ENCODE results near the gene PER3.
A peak's percentile ranks its signal among the peaks of the same experiment; 100 is the strongest.

PER3 gene
- total RNA-seq: 9.9 to 64.3 (median 41.2) reads per million in 18 experiments

DNA sequence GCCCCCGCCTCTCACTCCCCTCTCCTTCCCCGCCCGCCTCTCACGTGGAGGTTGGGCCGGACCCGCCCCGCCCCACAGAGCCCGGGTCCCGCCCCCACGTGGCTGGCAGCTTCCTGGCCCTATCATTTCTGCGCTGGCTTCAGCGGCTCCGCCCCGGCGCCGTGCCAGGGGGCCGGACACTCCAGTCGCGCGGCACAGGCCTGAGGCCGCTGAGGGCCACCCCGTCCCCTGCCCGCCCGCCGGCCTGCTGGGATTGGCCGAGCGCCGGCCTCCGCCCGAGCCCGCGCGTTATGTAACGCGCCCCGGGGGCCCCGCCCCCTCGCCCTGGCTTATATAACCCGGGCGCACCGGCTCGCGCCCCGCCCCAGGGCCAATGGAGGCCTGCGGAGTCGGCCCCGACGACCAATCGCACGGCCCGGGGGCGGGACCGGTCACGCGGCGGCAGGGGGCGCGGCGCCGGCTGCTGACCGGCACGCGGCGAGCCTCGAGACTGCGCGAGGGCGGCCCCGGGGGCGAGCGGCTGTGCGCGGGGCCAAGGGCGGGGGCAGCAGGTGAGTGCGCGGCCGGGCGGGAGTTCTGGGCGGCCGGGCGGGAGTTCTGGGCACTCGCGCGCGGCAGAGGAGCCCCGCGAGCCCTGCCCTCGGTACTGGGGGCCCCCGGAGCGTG, at the start of gene PER3:
Gene PER3 (plus strand): TSS at position 466 of the 666 bp plus-strand sequence. CDS start 587 bp downstream, outside the sequence.
- DNase-seq: peak; percentile 97 to 98

DNA sequence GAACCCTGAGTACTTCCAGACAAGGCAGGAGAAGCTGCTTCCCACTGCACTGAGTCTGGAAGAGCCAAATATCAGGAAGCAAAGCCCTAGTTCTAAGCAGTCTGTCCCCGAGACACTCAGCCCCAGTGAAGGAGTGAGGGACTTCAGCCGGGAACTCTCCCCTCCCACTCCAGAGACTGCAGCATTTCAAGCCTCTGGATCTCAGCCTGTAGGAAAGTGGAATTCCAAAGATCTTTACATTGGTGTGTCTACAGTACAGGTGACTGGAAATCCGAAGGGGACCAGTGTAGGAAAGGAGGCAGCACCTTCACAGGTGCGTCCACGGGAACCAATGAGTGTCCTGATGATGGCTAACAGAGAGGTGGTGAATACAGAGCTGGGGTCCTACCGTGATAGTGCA, 46.0 kb upstream of the PER3 start:
- no peak for DNase-seq

DNA sequence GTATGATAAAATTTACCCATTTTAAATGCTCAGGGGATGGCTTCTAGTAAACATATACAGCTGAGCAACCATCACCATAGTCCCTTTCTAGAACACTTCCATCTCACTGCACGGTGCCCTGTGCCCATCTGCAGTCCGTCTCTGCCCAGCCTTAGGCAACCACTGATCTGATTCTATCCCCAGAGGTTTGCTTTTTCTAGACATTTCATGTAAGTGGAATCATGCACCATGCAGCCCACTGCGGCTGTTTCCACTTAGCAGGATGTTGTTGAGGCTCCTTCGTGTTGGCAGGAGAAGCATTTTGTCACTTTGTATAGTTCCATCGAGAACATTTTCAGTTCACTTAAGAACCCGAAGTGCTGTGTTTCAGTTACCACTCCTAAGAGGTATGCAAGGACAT, 40.7 kb upstream of the PER3 start:
- no peak for DNase-seq

DNA sequence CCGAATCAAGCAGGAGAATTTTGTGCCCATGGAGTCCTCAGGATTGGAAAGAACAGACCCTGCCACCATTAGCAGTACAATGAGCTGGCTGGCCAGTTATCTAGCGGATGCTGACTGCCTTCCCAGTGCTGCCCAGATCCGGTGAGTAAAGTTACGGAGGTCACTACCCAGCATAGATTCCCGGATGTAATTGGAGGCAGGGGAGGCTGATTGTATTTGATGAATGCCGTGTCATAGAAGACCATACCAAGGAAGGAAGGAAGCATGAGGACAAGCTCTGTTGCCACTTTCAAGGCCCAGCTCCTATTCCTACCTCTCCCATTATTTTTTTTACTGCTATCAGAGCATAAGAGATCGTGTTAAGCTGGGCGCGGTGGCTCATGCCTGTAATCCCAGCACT, 39.2 kb upstream of the PER3 start:
- no peak for DNase-seq

DNA sequence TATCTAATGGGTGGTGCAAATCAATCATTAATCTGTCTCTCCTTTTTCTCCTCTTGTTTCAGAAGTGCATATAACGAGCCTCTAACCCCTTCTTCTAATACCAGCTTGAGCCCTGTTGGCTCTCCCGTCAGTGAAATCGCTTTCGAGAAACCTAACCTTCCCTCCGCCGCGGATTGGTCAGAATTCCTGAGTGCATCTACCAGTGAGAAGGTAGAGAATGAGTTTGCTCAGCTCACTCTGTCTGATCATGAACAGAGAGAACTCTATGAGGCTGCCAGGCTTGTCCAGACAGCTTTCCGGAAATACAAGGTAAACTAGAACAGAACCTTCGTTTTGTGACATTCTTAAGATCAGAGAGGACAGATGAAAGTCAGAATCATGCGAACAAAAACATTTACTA, 38.3 kb upstream of the PER3 start:
- DNase-seq: no peak

DNA sequence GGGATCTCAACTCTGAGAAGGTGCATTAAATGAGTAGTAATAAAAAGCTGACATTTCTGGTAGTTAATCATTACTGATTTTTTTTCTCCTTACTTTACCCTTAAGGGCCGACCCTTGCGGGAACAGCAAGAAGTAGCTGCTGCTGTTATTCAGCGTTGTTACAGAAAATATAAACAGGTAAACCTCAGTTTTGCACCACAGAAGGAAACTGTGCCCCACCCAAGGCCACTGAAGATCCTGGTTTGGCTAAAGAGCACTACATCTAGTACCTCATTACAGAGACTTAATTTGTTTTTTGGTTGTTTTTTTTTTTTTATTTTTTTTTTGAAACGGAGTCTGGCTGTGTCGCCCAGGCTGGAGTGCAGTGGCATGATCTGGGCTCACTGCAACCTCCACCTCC, 36.5 kb upstream of the PER3 start:
- no peak for DNase-seq

DNA sequence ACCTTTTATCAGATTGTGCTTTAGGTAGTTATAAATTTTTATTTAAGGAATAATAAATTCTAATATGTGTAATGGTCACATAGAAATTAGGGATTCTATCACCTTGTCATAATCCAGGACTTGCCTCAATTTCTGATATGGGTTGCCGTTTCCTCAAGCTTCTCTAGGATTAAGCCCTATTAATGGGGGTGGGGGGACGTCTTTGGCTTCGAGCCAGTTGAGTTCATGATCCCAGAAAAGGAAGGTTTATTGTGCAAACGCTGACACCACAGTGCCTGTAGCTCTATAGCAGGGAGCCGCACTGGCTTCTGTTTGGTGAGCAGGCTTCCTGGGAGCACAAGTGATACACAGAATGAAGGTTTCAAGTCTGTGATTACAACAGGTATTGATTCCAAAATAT, 35.0 kb upstream of the PER3 start:
- DNase-seq: no peak

DNA sequence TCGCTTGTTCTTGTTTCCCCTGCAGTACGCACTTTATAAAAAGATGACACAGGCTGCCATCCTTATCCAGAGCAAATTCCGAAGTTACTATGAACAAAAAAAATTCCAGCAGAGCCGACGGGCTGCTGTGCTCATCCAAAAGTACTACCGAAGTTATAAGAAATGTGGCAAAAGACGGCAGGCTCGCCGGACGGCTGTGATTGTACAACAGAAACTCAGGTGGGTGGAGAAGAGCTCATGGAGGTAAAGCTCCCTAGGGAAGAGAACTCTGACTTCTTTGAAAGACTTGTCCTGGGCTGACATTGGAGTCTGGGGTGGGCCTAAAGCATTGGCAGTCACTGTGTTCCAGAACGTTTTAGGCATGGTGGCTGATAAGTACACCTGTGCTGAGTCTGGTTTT, 32.9 kb upstream of the PER3 start:
- no peak for DNase-seq

DNA sequence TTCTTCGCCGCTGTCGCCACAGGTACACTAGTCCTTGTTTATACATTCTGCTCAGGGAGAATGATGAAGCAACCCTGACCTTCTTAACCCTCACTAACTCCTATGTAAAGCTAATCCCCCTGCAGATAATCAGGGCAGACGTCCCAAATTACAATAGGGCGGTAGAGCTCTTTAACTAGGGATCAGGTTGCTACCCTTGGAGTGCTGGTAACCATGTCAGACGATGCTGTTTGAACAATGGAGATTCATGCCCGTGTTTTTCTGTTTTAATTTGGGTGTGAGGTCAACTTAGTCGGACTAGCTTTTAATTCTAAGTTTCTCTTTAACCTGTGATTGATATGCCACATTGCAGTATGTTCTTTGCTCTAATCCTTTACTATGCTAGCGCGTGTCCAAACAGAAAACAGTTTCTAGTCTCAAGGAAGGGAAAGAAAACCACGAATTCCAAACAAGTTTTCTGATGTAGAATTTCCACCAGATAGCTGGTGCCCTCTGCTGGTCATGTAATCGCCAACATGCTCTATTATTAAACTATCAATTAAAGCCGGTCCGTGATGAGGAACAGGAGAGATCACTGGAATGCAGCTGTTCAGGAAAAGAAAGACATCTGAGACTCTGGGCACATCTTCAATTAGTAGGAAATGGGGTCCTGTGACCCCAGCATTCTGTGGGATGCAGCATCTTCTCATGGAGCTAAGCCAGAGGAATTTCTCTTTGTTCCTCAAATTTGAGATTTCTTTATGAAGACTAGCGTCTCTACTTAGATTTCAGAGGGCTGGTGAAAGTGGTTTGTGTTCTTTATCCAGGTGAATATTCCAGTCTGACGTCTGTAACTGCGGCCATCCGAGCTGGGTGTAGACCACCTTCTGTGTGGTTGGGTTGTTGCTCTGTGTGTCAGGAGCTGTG, 31.3 kb upstream of the PER3 start:
- DNase-seq: peak; percentile 57

DNA sequence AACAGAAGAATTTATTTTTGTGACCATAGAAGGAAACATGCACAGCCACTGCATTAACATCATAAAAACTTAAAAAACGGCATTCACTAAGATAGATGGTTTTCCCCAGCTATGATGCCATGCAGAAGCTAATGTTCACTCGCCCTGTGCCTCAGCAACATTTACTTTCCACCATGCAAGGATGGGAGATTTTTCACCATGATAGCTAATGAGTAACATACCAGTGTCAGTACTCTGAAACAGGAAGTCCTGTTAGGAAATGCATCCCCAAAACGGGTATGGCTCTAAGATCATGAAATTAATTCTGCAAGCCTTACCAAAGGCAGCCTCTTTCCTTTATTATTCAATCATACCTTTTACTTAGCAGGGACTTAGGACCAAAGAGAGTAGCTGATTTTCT, 30.4 kb upstream of the PER3 start:
- peak; percentile 54 to 63 for DNase-seq

DNA sequence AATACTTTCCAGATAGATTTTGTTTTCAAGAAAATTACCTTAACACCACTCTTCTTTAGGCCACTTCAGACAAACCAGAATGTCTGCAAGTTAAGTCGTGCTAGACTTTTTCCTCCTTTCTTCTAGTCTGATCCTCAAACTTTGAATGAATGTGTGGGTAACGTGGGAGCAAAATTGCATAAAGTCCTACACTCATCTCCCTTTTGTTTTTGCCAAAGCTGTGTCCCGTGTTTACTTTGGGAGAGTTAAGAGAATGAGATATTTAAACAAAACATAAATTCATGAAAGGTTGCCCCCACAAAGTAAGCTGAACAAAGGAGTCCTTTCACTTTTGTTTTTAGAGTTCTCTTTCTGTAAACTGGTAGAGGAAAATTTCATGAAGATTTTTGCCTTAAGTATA, 29.9 kb upstream of the PER3 start:
- no peak for DNase-seq

DNA sequence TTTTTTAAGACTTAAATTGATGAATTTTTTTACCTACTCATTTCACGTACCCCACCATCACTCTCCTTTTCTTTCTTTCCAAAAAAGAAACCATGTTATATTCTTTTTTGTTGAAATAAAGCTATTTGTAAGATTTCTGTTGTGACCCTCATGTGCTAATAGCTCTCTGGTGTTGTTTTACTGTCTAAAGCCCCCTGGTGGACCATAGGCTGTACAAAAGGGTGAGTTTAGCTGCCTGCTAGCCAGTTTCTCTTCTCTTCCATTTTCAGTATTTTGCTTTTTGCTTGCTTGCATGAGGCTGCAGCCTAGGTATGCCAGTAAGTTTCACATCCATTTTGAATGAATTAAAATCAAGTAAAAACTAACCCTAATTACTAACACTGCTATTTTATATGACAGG, 28.6 kb upstream of the PER3 start:
- no peak for DNase-seq

DNA sequence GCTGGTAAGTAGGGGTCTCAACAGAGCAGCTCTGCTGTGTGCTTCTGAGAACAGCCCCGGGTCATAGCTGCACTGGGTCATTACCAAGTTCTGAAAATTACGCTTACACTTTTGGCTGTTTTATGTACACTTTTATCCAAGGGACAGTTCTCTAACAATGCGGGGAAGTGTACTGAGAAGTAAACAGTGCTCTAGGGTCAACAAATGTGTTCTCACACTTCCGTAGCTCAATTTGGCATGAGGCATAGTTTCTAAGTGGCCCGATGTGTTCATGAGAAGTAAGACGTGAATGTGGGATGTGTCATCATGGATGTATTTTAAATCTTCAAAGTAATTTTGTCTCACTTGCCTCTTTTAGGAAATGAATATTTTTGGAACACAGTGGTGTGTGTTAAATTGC, 23.8 kb upstream of the PER3 start:
- DNase-seq: no peak

DNA sequence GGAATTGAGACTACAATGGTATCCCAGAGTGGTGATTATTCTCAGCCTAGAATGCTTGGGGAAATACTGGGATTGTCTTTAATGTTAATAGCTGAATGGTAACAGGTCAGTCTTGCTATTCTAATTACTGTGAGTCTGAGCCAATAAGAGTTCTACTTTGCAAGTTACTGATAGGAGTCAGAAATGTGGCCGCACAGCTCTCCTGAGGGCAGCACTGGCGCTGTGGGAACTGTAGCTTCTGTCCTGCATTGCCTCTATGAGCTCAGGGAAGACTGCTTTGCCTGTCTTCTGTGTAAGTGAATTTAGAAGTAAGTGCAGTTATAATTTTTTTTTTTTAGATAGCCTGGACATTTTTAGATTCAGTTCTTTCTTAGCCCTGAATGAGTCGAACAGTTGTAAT, 23.0 kb upstream of the PER3 start:
- no peak for DNase-seq

DNA sequence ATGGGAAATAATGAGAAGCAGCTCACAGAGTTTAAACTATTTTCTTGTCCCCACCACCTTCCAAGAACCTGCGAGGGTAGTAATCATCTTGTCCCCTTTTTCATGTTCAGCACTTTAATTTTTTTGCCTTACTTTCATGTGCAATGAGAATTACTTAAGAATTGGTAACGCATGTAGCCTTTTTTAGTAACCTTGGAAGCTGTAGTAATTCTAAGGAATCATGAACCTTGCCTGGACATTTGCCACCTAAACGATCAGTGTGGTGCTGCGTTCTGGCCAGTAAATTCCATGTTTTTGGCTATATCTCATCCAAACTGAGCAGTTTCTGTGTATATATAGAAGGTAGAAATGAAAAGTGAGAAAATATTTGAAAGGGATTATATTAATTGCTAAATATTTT, 16.9 kb upstream of the PER3 start:
- no peak for DNase-seq

DNA sequence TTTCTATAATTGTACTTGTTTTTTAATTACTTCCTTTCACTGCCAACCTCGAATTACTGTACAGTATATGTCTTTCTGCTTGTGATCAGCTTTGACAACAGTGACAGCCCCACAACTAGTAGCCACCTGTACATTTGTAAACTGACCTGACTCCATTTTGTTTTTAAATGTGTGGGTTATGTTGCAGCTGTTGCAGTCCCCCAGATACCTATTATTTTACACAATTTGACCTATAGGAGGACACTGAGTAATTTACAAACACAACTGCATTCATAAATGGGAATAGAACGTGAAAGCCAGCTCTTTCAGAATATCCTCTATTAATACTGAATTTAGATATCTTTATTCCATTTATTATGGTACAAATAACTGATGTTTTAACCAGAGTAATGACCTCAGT, 15.5 kb upstream of the PER3 start:
- DNase-seq: no peak

DNA sequence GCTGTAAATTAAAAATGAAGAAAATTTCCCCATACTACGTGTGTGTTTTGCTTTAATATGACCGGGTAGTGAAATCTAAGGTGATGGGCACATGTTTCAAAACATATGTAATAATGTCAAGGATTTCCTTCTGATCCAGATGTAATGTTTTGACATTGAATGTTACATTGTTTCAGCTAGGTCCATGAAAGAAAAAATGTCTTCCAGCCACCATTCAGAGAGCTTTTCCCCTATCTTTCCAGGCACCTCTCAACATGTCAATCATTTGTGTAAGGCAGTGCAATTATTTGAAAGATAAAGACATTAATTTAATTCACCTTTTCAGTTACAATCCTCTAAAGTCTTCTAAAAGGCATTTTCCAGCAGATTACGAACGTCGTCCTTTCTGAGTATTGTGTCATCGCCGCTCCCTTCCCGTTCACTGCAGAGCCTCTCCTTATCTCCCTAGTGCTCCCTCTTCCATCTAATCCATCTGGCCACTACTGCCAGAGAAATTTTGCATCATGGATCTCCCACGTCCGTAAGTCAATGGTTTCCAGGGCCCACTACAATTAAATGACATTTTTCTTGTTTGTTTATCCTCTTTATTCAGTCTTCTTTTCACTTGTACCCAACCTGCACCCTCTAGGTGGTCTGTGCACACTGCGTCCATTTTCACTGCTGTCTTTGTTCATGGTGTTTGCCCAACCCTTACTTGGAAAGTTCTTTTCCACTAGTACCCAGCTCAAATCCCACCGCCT, 14.2 kb upstream of the PER3 start:
- no peak for DNase-seq

DNA sequence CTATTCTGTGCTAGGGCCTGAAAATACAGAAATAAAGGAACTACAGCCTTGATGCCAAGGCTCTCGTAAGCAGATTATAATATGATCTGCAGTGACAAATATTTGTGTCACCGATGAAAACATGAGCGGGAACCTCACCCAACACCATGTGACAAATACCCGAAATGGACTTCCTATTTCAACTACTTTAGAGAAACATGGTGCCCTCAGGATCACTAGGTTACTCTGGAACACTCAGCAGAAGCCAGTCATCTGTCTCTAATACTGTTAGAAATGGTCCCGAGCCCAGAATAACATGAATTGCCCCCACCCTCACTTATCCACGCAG, 13.5 kb upstream of the PER3 start:
- peak; percentile 86 to 87 for DNase-seq

DNA sequence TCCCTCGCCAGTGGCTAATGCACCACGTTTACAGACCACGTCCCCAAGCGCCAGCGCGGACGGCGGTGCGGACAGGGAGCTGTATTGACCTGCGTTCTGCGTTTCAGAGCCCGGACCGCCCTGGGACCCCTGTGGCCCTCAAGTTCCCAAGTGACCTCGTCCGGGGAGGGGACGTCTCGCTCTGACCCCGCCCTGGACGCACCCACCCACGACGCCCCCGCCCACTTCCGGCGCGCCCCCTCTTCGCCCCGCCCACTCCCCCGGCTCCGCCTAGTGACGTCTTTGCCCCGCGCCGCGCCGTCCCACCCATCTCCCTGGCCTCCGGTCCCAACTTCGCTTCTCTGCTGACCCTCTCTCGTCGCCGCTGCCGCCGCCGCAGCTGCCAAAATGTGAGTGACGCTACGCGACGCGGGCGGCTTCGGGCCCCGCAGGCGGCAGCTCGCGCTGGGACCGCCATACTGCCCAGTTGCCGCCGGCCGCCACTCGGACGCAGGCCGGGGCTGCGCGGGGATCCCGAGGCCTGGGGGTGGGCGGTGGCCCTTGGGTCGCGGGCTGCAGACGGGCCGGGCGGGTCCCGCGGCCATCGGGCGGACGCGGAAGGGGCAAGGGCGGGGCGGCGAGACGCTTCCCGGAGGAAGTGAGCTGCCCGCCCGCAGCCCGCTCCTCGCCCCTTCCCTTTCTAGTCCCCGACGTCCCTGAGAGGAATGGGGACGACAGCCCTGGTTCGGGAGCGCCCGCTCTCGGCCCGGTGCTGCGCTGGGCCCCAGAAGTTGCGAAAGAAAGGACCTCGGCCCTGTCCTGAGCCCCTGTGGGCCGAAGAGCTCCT, 12.9 kb upstream of the PER3 start, which contains the start of gene VAMP3:
Gene VAMP3 (plus strand): TSS at position 300 of the 826 bp plus-strand sequence. CDS start 88 bp downstream, at position 388.
- peak; percentile 90 to 92 for DNase-seq

DNA sequence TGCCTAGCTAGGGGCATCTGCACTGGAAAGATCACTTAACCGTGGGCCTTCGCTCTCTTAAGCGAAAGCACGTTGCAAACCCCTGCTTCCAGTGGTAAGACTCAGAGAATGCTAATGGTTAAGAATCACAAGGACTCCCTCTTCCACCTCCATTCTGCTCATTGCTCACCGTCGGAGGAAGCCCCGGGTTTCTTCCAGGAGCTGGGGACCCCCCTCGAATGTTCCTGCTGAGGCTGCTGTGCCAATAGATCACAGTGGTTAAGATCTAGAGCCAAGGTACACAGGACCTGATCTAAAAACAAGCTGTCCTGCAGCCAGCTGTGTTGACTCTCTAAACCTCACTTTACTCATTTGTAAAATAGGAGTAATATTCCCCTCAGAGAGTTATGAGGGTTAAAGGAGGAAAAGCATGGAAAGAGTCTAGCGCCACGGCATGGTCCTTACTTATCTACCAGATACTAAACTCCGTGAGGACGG, 12.2 kb upstream of the PER3 start:
- DNase-seq: peak in 1 of 2 donors; percentile 19

DNA sequence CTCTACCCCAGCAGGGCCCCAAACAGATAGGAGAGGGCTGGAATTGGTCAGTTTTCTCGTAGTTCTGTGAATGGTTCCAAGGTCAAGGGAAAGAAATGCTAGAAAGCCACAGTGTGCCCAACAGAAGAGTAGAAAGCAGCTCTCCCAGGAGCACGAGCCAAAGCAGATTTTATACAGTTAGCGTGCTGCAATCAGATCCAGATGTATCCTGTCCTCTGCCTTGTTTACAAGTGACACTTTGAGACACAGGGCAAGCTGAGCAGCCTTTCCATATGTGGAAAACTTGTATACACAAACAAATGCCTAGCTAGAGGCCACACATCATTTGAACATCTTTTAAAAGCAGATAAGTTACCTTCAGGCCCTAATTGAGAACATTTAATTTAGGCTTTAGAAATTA, 6.5 kb upstream of the PER3 start:
- DNase-seq: no peak

DNA sequence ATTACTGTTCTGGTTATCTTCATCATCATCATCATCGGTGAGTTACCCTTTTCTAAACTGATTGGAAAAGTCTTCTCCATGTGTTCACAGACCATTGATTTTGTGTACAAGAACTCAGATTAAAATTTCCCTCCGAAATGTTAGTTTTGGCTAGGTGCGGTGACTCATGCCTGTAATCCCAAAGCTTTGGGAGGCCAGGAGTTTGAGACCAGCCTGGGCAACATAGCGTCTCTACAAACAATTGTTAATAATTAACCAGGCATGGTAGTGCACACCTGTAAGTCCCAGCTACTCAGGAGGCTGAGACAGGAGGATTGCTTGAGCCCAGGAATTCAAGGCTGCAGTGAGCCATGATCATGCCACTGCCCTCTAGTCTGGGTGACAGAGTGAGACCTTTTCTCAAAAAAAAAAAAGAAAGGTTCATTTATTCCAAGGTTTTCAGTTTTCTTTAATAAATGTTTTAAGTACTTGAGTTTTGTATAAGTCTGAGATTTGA, 5.9 kb upstream of the PER3 start:
- no peak for DNase-seq
